Activated effector memory CD4-positive, alpha-beta T cell treated with Interleukin-2 at 50 U/mL for 16 hours (primary cell): ENCODE results near the gene RXRA.
A peak's percentile ranks its signal among the peaks of the same experiment; 100 is the strongest.

Experiments
- DNase-seq: peaks from one replicate; pipeline ENCODE4 v3.0.0-alpha.2; 2020

The RXRA gene

GRCh38 chr9:134437403-134438194 is 111.3 kb downstream of the RXRA start:
- DNase-seq = no peak

GRCh38 chr9:134438195-134438788 is 112.0 kb downstream of the RXRA start:
- DNase-seq = no peak

GRCh38 chr9:134439368-134439784 is 113.1 kb downstream of the RXRA start:
- no peak for DNase-seq

- no peak for DNase-seq
These were observed 114.5 kb downstream of the RXRA start for GRCh38 chr9:134440636-134441226.

DNA sequence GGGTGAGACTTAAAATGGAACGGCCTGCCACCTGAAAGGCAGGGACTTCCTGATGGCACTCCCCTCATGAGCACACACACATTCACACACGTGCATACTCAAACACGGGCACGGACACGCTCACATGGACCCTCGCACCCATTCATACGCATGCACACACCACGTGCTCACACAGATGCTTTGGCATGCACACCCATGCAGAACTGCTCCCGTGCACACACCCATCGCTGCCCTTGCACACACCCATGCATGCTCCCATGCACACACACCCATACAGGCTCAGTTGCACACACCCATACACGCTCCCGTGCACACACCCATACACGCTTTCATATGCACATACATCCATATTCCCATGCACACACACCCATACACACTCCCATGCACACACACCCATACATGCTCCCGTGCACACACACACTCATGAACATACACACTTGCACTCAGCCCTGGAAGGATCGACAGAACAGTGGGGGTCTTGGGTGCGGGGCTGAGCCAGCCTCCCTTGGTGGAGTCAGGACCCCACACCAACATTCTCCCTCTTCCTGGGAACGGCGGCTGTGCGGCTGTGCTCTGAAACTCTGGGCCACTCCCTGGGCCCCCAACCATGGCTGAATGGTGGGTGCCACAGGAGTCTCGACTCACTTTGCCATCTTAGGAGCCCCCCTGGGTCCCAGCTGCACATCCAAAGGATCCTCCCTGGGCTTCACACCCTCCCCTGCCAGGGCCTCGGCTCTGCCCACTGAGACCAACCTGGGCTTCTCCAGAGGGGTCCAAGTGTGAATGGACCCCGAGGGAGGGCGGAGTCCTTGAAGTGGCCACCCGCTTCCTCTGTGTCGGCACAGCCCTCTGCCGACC is 115.2 kb downstream of the RXRA start:
- DNase-seq = no peak

DNA sequence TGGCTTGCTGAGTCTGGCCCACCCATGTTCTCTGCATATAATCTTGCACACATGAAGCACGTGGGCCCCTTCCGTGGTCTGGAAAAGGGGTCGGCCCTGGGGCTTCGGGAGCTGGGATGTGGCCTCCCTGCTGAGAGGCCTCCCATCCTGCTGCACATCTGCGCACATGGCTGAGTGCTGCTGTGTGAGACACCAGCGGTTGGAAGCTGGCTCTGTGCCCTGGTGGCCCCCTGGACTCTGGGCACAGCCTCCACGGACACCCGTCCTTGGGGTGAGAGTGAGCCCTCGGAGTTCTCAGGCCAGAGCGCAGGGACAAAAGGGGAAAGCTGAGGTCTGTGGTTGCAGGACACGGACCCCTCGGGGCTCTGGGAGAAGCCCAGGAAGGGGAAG is 115.8 kb downstream of the RXRA start:
- no peak for DNase-seq

GRCh38 chr9:134442486-134443173 is 116.4 kb downstream of the RXRA start:
- DNase-seq = no peak

DNA sequence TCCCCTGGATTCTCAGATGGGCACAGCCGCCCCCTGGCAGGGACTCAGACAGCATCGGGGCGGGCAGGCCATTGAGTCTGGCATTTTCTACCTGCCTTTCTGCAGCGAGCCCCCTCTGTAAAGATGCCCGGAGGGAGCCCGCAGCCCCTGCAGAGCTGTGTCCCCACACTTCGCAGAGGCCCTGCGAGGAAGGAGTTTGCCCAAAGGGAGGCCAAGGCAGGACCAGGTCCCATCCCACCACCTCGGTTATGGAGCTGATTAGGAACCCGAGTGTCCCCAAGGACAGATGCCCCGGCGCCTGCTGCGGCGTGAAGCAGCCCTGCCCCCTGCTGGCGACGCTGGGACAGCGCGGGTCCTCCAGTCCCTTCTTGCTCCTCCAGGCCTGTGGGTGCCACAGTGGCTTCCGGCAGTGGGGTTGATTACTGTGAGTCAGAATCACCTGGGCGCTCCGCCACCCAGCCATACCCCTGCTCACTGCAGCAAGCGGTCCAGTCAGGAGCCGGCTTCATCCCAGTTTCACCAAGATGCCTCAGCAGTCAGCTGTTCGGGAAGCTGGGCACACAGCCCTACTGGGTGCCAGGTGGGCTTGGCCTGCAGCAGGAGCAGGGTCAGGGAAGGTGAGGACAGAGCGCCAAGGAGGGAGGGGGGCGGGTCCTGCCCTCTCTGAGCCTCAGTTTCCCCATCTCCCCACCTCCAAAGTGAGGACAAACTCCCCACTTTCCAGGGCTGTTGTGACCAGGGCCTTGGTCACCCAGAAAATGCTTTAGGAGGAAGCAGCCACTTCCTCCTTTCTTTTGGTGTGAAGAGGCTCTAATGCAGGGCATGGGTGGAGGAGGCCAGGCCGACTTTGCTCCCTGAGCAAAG is 117.2 kb downstream of the RXRA start:
- peak; percentile 82 for DNase-seq

- DNase-seq = no peak
These were observed 117.7 kb downstream of the RXRA start for GRCh38 chr9:134444038-134444315.

DNA sequence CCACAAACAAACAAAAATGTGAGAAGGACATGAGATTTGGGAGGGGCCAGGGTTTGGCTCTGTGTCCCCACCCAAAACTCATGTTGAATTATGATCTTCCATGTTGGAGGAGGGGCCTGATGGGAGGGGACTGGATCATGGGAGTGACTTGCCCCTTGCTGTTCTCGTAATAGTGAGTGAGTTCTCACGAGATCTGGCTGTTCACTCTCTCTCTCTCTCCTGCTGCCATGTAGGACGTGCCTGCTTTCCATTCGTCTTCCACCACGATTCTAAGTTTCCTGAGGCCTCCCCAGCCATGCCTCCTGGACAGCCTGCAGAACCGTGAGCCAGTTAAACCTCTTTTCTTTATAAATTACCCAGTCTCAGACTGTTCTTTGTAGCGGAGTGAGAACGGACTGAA is 118.7 kb downstream of the RXRA start:
- DNase-seq = no peak

DNA sequence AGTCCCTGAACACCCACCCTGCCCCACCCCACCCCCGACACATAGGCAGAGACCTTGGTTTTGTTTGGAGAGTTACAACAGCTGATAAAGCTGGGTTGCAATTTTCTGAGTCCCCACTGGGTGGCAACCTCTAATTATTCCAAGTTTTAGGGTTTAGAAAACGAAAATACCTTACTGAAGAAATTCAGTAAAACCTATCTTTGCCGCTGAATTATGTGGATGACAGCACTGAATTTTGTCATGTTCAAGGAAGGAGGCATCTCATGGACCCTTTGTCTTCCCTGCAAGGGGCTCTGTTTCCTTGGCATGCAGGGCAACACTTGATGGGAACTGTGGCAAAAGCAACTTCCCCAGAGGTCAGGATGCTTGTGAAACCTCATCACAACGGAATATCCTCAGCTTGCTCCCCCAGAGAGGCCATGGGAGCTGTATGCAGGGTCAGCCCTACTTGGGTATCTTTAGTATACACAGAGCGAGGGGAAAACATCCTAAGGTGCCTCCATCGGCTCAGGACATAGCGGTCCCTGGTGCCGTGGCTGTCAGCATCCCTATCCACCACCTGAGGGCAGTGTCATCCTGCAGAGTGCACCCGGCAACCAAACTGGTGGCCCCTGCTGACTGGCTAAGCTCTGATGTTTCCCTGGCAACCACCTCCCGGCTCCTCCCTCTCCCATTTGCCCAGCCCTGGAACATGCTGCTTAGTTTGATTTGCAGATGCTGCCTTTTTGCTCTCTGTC is 123.1 kb downstream of the RXRA start:
- peak; percentile 72 for DNase-seq

DNA sequence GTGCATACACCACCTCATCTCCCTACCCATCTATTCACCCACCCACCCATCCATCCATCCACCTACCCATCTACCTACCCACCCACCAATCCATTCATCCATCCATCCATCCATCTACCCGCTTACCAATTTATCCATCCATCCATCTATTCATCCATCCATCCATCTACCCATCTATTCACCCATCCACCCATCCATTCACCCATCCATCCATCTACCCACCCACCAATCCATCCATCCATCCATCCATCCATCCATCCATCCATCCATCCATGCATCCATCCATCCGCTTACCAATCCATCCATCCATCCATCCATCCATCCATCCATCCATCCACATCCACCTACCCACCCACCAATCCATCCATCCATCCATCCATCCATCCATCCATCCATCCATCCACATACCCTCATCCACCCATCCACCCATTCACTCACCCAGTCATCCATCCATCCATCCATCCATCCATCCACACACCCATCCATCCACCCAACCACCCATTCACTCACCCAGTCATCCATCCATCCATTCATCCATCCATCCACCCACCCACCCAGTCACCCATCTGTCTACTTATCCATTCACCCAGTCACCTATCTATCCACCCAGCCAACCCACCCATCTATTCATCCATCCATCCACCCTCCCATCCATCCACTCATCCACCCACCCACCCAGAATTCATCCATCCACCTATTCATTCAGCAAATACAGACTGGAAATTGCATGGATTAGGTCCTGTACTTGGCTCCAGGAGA is 125.6 kb downstream of the RXRA start:
- DNase-seq = no peak

DNA sequence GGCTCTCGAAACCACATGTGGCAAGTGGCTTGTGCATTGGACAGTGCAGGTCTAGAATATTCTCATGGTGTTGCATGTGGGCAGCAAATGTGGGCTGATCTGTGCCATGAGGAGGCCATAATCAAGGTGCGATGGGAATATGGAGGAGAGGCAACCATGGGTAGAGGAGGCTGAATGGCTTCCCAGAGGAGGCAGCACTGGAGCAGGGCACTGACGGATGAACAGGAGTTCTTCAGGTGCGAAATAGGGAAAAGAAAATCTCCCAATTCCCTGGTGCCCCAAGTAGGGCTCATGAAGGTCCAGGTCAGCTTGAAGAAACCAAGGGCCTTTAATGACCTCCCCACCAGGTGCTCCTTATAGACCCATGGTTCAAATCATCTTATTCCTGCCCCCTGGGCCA is 126.5 kb downstream of the RXRA start:
- no peak for DNase-seq

- no peak for DNase-seq
These were observed 127.7 kb downstream of the RXRA start for GRCh38 chr9:134453776-134454475.

DNA sequence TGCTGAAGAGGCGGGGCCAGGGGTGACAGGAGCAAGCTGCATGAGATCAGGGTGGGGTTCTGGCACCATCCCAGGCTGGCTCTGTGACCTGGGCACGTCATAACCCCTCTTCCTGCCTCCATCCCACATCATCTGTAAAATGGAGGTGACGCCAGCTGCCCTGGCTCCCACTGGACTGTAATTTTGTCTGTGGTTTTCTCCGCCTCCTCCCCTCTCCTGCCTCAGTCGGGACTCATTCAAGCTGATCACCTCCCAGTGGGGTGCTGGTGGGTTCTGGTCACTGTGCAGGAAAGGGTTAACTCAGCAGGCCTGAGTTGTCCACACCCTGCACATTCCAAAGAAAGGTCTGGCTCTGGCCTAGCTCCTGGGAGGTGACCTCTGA is 128.2 kb downstream of the RXRA start:
- no peak for DNase-seq

GRCh38 chr9:134455021-134455471 is 128.8 kb downstream of the RXRA start:
- no peak for DNase-seq

DNA sequence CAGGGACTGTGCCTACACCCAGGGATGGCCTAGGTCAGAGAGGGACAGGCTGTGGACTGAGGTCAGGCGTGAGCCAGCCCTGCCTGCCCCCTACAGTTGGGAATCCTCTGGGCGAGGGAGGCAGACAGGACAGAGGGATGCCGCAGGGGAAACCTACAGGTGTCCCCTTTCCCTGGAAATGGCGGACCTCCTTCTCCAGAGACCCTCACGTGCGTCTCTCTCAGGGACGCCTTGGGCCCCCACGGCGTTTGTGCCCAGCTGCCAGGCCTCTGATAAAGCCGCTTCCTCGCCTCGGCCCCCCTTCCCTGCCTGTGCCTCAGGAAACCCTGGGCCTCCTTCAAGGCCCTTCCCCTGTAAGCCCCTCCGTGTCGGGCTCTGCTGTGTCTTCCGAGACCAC is 129.3 kb downstream of the RXRA start:
- no peak for DNase-seq

GRCh38 chr9:134455934-134456755 is 129.9 kb downstream of the RXRA start:
- DNase-seq = peak; percentile 68
